ENCODE measurements around the gene GPR158.

GPR158 gene

GRCh38 chr10:25296324-25296723 is 121.5 kb downstream of the GPR158 start:
- TF ChIP-seq YY1 (IDR thresholded peaks at IDR 0.05; ENCODE audit: low read depth) (no peak), CREB1 (IDR thresholded peaks at IDR 0.05; ENCODE audit: low read depth) (no peak), USF1 (IDR thresholded peaks at IDR 0.05) (no peak), NFIC (IDR thresholded peaks at IDR 0.05) (no peak), TCF12 (IDR thresholded peaks at IDR 0.05; ENCODE audit: low read depth) (no peak), ZBTB7A (IDR thresholded peaks at IDR 0.05; ENCODE audit: low read depth) (no peak), RAD21 (IDR thresholded peaks at IDR 0.05; ENCODE audit: low read depth) (no peak), MAX (IDR thresholded peaks at IDR 0.05) (no peak), REST (IDR thresholded peaks at IDR 0.05; ENCODE audit: low read depth) (no peak), EGR1 (IDR thresholded peaks at IDR 0.05) (no peak), FOXM1 (IDR thresholded peaks at IDR 0.05; ENCODE audit: borderline replicate concordance, low read depth) (no peak), EP300 (IDR thresholded peaks at IDR 0.05; ENCODE audit: borderline replicate concordance) (no peak), CEBPB (IDR thresholded peaks at IDR 0.05) (no peak), TEAD4 (IDR thresholded peaks at IDR 0.05) (no peak), TAF1 (IDR thresholded peaks at IDR 0.05; ENCODE audit: low read depth) (no peak)

- no peak for TF ChIP-seq CREB1 (IDR thresholded peaks at IDR 0.05; ENCODE audit: low read depth)
These were observed 122.7 kb downstream of the GPR158 start for GRCh38 chr10:25297466-25297865.

- TF ChIP-seq FOXM1 (IDR thresholded peaks at IDR 0.05; ENCODE audit: borderline replicate concordance, low read depth) = no peak
- TF ChIP-seq RAD21 (IDR thresholded peaks at IDR 0.05; ENCODE audit: low read depth) = no peak
- TF ChIP-seq TEAD4 (IDR thresholded peaks at IDR 0.05) = no peak
These were observed 125.3 kb downstream of the GPR158 start for GRCh38 chr10:25300073-25300472.

- TF ChIP-seq CEBPB (IDR thresholded peaks at IDR 0.05) (no peak), ZBTB7A (IDR thresholded peaks at IDR 0.05; ENCODE audit: low read depth) (no peak), TAF1 (IDR thresholded peaks at IDR 0.05; ENCODE audit: low read depth) (no peak), RAD21 (IDR thresholded peaks at IDR 0.05; ENCODE audit: low read depth) (no peak), EP300 (IDR thresholded peaks at IDR 0.05; ENCODE audit: borderline replicate concordance) (no peak)
These were observed 129.8 kb downstream of the GPR158 start for GRCh38 chr10:25304606-25305005.

GRCh38 chr10:25306386-25306785 is 131.6 kb downstream of the GPR158 start:
- TF ChIP-seq TCF12 (IDR thresholded peaks at IDR 0.05; ENCODE audit: low read depth) (no peak), MAX (IDR thresholded peaks at IDR 0.05) (no peak), FOXM1 (IDR thresholded peaks at IDR 0.05; ENCODE audit: borderline replicate concordance, low read depth) (no peak), REST (IDR thresholded peaks at IDR 0.05; ENCODE audit: low read depth) (no peak), TEAD4 (IDR thresholded peaks at IDR 0.05) (no peak), ZBTB7A (IDR thresholded peaks at IDR 0.05; ENCODE audit: low read depth) (no peak), CEBPB (IDR thresholded peaks at IDR 0.05) (no peak), YY1 (IDR thresholded peaks at IDR 0.05; ENCODE audit: low read depth) (no peak)

GRCh38 chr10:25308278-25308677 is 133.5 kb downstream of the GPR158 start:
- TF ChIP-seq MAX (IDR thresholded peaks at IDR 0.05) = no peak
- TF ChIP-seq USF1 (IDR thresholded peaks at IDR 0.05) = no peak
- no peak for TF ChIP-seq CEBPB (IDR thresholded peaks at IDR 0.05)
- TF ChIP-seq REST (IDR thresholded peaks at IDR 0.05; ENCODE audit: low read depth) = no peak
- TF ChIP-seq TCF12 (IDR thresholded peaks at IDR 0.05; ENCODE audit: low read depth) = no peak
- TF ChIP-seq CREB1 (IDR thresholded peaks at IDR 0.05; ENCODE audit: low read depth) = no peak
- no peak for TF ChIP-seq YY1 (IDR thresholded peaks at IDR 0.05; ENCODE audit: low read depth)
